AG04449 (cell line): ENCODE data around the gene MRS2.
"Not testable (repeated sequence)": the region's sequence is repeated elsewhere in the genome, so short reads cannot be mapped to it uniquely, and the experiment has no call there.

ENCODE experiments used
- CTCF ChIA-PET: fragments of 350-600 bp; formaldehyde crosslinking; extraction: SDS; loops from one replicate; lab custom pipeline; 2021; ENCODE audit warnings: antibody characterized with exemption; lab: Yijun Ruan, JAX
- POLR2A ChIA-PET: fragments of 400-600, 350-600 bp; formaldehyde crosslinking; extraction: SDS; loops from one replicate; lab custom pipeline; 2020; ENCODE audit warnings: antibody characterized with exemption, inconsistent platforms; lab: Yijun Ruan, JAX
- DNase-seq: peaks from one replicate; pipeline ENCODE4 v3.0.0-alpha.2; 2010; ENCODE audit warnings: low read depth, low spot score
- H3K4me3 ChIP-seq: 2 replicates; pipeline ENCODE4 v1.5.1; 2011; ENCODE audit warnings: low read depth, mild to moderate bottlenecking, control low read depth, low read length
- TF ChIP-seq, protein P1 (sequence below): IDR thresholded peaks from one replicate; pipeline ENCODE4 v1.5.1; 2011; ENCODE audit warnings: mild to moderate bottlenecking, moderate library complexity, low read length, control low read depth, inconsistent platforms; ENCODE audit not compliant: insufficient read depth; ENCODE audit errors: missing control alignments

Gene MRS2

DNA sequence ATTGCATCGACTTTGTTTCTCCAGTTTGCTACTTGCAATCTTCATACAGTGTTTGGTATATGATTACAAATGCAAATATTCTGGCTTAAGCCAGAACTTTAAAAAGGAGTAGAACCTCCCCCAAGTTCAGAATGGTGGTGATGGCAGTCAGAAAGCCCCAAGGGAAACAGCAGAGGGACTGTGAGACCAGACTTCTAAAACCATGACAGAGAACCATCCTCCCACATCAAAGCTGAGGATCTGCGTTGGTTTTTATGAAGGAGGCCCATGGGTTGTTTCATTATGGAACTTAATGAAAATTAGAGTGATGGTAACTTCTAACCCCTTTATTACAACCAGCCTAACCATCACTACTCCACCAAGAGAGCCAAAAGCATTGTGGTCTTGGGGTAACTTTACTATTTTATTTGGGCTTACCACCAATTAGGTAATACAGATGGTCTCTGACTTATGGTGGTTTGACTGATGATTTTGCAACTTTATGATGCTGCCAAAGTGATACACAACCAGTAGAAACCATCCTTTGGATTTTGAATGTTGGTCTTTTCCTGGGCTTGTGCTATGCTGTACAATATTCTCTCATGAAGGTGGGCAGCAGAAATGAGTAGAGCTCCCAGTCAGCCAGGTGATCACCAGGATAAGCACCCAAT is 10.9 kb upstream of the MRS2 start:
- POLR2A ChIA-PET, result no interaction called here
- TF ChIP-seq, protein P1, sequence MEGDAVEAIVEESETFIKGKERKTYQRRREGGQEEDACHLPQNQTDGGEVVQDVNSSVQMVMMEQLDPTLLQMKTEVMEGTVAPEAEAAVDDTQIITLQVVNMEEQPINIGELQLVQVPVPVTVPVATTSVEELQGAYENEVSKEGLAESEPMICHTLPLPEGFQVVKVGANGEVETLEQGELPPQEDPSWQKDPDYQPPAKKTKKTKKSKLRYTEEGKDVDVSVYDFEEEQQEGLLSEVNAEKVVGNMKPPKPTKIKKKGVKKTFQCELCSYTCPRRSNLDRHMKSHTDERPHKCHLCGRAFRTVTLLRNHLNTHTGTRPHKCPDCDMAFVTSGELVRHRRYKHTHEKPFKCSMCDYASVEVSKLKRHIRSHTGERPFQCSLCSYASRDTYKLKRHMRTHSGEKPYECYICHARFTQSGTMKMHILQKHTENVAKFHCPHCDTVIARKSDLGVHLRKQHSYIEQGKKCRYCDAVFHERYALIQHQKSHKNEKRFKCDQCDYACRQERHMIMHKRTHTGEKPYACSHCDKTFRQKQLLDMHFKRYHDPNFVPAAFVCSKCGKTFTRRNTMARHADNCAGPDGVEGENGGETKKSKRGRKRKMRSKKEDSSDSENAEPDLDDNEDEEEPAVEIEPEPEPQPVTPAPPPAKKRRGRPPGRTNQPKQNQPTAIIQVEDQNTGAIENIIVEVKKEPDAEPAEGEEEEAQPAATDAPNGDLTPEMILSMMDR, result no peak
- CTCF ChIA-PET, result interaction anchor here (1.1 to 1.4 kb wide), 2 partner anchors 11 to 39 kb away, joined by 3 to 4 read pairs; partner anchors contain the start of gene MRS2
- no peak overlapping the region for H3K4me3 ChIP-seq
- DNase-seq, result no peak

DNA sequence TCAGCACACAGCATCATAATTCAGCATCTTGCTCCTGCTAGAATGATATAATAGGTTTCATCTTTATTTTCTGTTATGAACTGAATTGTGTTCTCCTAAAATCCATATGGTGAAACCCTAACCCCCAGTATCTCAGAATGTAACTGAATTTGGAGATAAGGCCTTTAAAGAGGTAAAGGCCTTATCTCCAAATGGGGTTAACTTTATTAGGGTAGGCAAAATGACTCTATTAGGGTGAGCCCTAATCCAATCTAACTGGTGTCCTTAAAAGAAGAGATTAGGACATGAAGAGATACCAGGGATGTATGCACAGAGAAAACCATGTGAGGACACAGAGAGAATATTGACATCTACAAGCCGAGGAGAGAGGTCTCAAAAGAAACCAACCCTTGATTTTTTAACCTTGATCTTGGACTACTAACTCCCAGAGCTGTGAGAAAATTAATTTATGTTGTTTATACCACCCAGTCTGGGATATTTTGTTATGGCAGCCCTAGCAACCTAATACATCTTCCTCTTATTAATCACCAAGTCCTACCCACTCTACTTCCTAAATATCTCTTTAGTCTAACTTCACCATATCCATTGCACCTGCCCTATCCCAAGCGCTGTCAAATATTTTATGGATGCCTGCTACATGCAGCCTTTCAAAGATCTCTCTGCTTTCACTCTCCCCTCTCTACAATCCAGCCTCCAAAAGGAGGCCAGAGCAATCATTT is 8.5 kb upstream of the MRS2 start:
- CTCF ChIA-PET, result no interaction called here
- POLR2A ChIA-PET, result no interaction called here
- TF ChIP-seq, protein P1, result no peak
- no peak overlapping the region for H3K4me3 ChIP-seq
- DNase-seq, result no peak

DNA sequence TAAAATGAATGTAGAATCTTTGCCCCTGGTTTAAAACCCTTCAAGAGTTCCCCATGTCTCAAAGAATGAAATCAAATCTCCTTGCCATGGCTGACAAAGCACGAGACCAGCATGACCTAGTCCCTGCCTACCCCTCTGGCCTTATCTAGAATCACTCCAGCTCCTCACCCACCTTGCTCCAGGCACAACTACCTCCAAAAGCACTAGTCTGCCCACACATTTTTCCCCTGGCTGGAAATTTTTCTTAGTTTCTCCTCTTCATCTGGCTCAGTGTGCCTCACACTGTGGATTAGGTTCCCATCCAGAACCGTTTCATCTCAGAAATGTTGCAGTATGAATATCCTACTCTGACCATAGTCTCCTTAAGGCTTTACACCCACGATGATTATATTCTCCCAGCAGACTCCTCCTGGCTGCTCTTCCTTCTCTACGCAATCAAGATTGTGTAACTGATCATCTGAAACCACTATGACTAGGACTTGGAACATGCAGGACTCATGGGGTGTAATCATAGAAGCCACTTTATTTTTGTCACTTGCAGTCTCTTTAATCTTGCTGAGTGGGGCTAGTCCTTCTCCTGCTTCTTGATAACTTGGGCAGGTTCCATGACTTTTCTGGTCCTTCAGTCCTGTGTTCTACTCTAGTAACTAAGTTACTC is 7.8 kb upstream of the MRS2 start:
- no peak for DNase-seq
- ChIA-PET POLR2A (no interaction called here), CTCF (no interaction called here)
- TF ChIP-seq, protein P1, result no peak
- no peak overlapping the region for H3K4me3 ChIP-seq

DNA sequence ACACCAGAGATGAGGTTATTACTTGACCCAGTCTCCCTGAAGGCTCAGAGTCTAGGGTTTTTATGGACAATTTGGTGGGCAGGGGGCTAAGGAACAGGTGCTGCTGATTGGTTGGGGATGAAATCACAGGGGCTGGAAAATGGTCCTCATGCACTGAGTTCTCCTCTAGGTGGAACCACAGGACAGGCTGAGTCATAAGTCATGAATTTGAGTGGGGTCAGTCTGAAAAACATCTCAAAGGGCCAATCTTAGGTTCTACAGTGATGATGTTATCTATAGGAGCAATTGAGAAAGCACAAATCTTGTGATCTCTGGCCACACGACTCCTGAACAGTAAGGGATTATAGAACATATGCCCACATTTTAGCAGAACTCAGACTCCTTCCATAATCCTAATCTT is 5.9 kb upstream of the MRS2 start:
- H3K4me3 ChIP-seq, result no peak overlapping the region
- no peak for DNase-seq
- CTCF ChIA-PET, result interaction anchor here (1.7 kb wide), 1 partner anchor 8 kb away, joined by 4 read pairs; no protein-coding TSS in a partner anchor
- POLR2A ChIA-PET, result no interaction called here
- TF ChIP-seq, protein P1, result no peak

DNA sequence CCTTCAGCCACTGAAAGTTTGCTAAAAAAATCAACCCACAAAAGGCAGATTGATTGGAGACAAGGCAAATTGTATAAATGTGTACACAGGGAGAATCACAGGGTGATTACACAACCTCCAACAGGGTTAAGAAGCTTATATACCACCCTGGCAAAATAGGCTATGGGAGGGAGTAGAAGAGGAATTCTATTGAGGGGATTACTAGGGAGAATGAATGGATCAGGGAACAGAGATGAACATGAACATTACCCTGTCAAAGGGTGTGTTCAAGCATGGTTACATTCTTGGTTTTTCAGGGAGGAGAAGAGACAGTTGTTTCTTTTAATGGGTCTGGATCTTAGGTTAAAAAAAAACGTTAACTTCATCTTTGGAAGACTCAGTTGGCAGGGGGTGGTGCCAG is 5.1 kb upstream of the MRS2 start:
- POLR2A ChIA-PET, result no interaction called here
- DNase-seq, result no peak
- no peak overlapping the region for H3K4me3 ChIP-seq
- CTCF ChIA-PET, result interaction anchor here (1.7 kb wide), 1 partner anchor 9 kb away, joined by 4 read pairs; no protein-coding TSS in a partner anchor
- TF ChIP-seq, protein P1, result no peak

DNA sequence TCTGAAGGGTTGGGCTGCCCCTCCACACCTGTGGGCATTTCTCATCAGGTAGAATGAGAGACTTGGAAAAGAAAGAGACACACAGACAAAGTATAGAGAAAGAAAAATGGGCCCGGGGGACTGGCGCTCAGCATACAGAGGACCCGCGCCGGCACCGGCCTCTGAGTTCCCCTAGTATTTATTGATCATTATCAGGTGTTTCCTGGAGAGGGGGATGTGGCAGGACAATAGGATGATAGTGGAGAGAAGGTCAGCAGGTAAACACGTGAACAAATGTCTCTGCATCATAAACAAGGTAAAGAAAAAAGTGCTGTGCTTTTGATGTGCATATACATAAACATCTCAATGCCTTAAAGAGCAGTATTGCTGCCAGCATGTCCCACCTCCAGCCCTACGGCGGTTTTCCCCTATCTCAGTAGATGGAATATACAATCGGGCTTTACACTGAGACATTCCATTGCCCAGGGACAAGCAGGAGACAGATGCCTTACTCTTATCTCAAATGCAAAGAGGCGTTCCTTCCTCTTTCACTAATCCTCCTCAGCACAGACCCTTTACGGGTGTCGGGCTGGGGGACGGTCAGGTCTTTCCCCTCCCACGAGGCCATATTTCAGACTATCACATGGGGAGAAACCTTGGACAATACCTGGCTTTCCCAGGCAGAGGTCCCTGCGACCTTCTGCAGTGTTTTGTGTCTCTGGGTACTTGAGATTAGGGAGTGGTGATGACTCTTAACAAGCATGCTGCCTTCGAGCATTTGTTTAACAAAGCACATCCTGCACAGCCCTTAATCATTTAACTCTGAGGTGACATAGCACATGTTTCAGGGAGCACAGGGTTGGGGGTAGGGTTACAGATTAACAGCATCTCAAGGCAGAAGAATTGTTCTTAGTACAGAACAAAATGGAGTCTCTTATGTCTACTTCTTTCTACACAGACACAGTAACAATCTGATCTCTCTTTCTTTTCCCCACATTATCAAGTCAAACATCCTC is 2.4 kb upstream of the MRS2 start:
- DNase-seq, H3K4me3 ChIP-seq, CTCF ChIA-PET, POLR2A ChIA-PET: not testable (repeated sequence)
